ENCODE measurements around the gene GPR132.
"Not testable (repeated sequence)": the region's sequence is repeated elsewhere in the genome, so short reads cannot be mapped to it uniquely, and the experiment has no call there.

The GPR132 gene

DNA sequence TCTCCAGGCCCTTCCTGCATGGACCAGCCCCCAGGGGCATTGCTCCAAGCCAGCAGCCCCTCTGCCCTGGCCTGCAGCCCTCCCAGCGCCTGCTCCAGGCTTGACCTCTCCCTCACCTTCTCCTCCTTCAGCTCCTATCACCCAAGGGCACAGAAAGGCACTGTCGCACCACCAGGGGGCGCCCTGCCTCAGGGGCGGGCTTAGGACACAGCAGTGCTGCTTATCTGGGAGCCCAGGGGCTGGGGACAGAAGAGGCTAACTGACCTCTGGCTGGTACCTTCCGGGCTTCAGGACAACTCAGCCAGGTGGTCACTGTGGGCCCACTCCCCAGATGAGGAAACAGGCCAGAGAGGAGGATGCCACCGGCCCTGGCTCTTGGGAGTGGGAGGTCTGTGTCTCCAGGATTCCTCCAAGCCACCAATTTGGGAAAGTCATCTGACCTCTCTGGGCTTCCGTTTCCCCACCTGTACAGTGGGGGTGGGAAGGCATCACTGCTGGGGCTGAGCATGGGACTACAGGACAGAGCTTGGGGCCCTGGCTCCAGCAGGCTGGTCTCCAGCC is 25.3 kb upstream of the GPR132 start:
- DNase-seq = peak; percentile 73

GRCh38 chr14:105089746-105090492 is 24.7 kb upstream of the GPR132 start:
- DNase-seq = no peak

DNA sequence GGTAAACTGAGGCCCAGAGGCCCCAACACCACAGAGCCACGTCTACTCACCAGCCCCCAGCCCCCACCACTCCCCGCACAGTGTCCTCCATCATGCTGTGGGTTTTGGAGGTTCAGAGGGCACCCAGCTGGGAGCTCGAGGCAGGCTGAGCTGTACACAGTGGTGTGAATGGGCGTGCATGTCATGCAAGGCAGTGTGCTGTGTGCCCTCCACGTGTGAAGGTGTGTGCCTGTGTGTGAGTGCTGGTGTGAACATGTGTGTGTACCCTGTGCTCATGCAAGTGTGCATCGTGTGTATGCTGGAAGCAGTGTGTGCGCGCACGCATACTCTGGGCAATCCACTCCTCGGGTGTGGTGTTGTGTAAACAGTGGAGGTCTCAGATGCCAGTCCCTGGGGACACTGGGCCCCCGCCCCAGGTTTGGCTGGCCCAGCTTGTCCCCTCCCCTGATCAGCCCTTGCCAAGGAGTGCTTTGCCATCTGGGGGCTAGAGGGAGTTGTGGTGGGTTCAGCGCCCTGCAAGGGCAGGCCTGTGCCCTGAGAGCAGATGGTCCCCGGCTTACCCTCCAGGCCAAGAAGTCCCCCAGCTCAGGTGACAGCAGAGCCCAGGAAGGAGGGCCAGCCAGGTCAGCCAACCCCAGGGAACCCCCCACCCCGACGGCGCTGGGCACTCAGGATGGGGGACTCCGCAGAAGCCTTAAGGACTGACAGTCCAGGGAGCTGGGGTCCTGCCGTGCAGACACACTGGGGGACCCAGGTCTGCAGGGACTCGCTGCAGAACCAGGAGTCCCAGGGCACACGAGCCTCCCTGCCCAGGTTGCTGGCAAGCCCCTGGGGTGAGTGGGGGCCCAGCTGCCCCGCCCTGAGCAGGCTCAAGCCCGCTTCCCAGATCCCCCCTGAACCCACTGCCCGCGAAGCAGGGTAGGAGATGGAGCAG is 23.8 kb upstream of the GPR132 start:
- no peak for DNase-seq

- DNase-seq = no peak
These were observed 23.0 kb upstream of the GPR132 start for GRCh38 chr14:105087963-105088811.

- DNase-seq = no peak
These were observed 22.2 kb upstream of the GPR132 start for GRCh38 chr14:105087308-105087962.

GRCh38 chr14:105086833-105087307 is 21.6 kb upstream of the GPR132 start:
- DNase-seq = peak; percentile 80

DNA sequence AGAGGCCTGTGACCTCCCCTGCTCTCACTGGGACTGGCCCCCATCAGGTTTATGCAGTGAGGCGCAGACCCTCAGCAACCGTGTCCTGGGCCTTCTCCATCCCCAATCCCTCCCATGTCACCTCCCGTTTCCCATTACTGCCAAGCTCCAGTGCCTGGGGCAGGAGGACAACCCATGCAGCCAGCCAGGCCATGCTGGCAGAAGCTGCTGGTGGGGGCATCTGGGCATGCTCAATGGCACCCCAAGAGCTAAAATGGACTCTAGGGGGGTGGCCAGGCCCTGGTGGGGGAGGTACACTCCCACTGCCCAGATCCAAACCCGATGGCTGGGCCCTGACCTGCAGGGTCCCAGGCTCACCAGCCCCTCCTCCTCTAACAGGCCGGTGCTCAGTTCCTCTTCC is 20.5 kb upstream of the GPR132 start:
- DNase-seq = no peak

- no peak for DNase-seq
These were observed 19.7 kb upstream of the GPR132 start for GRCh38 chr14:105084741-105085571.

- no peak for DNase-seq
These were observed 18.9 kb upstream of the GPR132 start for GRCh38 chr14:105083926-105084685.

- no peak for DNase-seq
These were observed 17.5 kb upstream of the GPR132 start for GRCh38 chr14:105082703-105083102.

DNA sequence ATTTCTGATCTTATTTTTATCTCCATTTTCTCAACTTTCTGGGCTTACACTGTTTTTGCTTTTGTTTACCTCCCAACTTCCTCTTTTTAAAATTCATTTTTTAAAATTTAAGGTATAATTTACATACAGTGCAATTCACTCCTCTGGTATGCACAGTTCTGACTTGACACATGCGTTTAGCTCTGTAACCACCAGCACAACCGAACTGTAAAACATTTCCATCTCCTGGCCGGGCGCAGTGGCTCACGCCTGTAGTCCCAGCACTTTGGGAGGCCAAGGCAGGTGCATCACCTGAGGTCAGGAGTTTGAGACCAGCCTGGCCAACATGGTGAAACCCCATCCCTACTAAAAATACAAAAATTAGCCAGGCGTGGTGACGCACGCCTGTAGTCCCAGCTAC is 16.2 kb upstream of the GPR132 start:
- not testable (repeated sequence) for DNase-seq

- DNase-seq = no peak
These were observed 14.9 kb upstream of the GPR132 start for GRCh38 chr14:105080161-105080560.

DNA sequence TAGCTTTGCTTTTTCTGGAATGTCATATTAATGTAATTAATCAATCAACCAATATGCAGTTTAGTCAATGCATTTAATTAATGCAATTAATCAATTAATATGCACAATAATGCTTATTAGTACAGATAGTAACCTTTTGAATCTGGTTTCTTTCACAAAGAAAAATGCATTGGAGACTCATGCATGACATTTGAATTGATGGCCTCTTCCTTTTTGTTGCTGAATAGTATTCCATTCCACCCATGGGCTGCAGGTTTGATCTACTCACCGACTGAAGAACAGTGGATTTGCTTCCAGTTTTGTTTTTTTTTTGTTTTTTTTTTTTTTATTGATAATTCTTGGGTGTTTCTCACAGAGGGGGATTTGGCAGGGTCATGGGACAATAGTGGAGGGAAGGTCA is 13.1 kb upstream of the GPR132 start:
- no peak for DNase-seq

DNA sequence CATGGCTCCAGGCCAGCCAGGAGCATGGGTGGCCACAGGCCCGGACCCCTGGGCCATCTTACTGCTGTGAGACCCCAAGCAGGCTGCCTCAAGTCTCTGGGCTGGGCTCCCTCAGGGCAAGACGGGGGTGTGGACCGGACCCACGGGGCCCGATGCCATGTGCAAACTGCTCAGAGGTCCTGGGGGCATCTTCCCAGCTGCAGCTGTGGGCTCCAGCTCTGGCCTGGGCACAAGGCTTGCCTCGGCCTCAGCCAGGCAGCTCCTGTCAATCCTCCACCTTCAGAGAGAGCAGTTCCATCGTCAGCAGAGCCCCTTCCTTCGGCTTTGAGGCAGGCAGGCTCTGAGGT is 12.4 kb upstream of the GPR132 start:
- DNase-seq = no peak

DNA sequence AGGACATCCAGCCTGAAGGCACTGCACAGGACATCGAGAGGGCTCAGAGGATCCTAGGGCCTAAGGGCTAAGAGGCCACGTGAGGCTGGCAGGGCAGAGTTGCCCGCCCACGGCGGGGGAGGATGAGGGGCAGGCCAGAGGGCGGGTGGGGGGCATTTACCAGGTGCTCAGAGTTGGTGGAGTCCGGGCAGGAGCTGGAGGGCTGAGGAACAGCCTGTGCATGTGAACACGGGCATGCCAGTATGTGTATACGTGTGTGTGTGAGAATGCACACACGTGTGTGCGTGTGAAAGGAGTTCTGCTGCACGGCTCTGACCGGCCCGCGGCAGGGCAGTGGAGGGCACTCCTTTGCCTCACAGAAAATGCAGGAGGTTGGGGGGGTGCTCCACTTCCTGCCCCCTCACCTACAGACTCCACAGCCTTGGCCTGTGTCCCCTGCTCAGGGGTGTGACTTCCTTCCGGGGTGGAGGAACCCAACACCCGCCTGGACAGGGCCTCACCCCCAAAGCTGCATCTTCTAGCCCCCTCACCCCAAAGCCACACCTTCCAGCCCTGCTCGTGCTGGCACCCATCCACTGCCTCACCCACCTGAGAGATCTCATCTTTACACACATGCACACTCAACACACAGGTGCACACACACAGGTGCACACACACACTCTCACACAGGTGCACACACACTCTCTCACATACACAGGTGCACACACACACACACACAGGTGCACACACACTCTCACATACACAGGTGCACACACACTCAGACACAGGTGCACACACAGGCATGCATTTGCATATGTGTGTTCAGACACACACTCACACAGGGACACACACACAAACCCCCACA is 11.8 kb upstream of the GPR132 start:
- DNase-seq = peak; percentile 41

- DNase-seq = no peak
These were observed 11.1 kb upstream of the GPR132 start for GRCh38 chr14:105076296-105076804.

- no peak for DNase-seq
These were observed 10.4 kb upstream of the GPR132 start for GRCh38 chr14:105075379-105076295.

DNA sequence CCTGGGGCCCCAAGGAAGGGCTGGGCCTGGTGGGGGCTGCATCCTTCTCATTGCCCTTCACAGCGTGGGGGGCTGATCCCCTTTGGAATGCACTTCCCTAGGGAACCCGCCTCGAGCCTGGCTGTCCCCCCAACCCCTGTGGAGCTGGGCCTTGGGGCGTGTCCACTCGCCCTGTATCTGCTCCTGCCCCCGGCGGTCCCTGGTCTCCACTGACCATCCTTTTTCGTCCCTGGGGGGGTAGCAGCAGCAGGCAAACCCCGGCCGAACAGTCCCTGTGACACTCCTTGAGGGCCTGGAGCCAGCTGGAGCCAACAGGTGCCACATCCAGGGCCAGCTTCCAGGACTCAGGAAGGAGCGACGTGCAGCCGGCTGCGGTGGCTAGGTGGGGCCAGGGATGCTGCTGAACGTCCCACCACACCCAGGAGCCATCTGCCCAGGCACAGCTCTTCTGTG is 9.4 kb upstream of the GPR132 start:
- DNase-seq = no peak
